Fibroblast of villous mesenchyme (primary cell): Measurements from ENCODE around the gene ANKS1B. TPM values are rescaled to one million over a fixed set of nuclear protein-coding genes. Genes with fewer than 3 reads are reported as not detected.

Experiments used
- DNase-seq: peaks from one replicate; pipeline ENCODE4 v3.0.0-alpha.2; 2010; ENCODE audit warnings: low read depth
- H3K4me3 ChIP-seq: 2 replicates; pipeline ENCODE4 v1.5.1; 2011; ENCODE audit warnings: low read depth, mild to moderate bottlenecking, low read length
- CTCF ChIP-seq: IDR thresholded peaks from 2 replicates; pipeline ENCODE4 v1.5.1; 2012; ENCODE audit warnings: low read depth, mild to moderate bottlenecking, low read length; ENCODE audit not compliant: insufficient read depth
- total RNA-seq: library from RNA; depleted of rRNA; stranded (reverse); fragments of >200 nt; gene quantifications from 2 replicates; pipeline ENCODE4 v1.2.3, GENCODE V29; 2012

The ANKS1B gene
- total RNA-seq, 1 donor, result 0.86 TPM

GRCh38 chr12:99059824-99060511, 924.8 kb downstream of the ANKS1B start:
- no peak for TF ChIP-seq CTCF
- H3K4me3 ChIP-seq, result no peak overlapping the region
- DNase-seq, result no peak

GRCh38 chr12:99057670-99058069, 927.1 kb downstream of the ANKS1B start:
- TF ChIP-seq CTCF, result no peak
- DNase-seq, result no peak
- H3K4me3 ChIP-seq, result no peak overlapping the region

GRCh38 chr12:99056186-99056585, 928.5 kb downstream of the ANKS1B start:
- H3K4me3 ChIP-seq, result no peak overlapping the region
- no peak for TF ChIP-seq CTCF
- DNase-seq, result no peak

- TF ChIP-seq CTCF, result no peak
- no peak overlapping the region for H3K4me3 ChIP-seq
- no peak for DNase-seq
Observed at GRCh38 chr12:99055299-99055698, 929.4 kb downstream of the ANKS1B start.

- DNase-seq, result no peak
- no peak overlapping the region for H3K4me3 ChIP-seq
- TF ChIP-seq CTCF, result no peak
Observed at GRCh38 chr12:99054601-99055128, 930.1 kb downstream of the ANKS1B start.

- DNase-seq, result no peak
- no peak for TF ChIP-seq CTCF
- H3K4me3 ChIP-seq, result no peak overlapping the region
Observed at GRCh38 chr12:99053616-99054362, 930.9 kb downstream of the ANKS1B start.
